Measurements from ENCODE around the gene ARFGAP1.

DNA sequence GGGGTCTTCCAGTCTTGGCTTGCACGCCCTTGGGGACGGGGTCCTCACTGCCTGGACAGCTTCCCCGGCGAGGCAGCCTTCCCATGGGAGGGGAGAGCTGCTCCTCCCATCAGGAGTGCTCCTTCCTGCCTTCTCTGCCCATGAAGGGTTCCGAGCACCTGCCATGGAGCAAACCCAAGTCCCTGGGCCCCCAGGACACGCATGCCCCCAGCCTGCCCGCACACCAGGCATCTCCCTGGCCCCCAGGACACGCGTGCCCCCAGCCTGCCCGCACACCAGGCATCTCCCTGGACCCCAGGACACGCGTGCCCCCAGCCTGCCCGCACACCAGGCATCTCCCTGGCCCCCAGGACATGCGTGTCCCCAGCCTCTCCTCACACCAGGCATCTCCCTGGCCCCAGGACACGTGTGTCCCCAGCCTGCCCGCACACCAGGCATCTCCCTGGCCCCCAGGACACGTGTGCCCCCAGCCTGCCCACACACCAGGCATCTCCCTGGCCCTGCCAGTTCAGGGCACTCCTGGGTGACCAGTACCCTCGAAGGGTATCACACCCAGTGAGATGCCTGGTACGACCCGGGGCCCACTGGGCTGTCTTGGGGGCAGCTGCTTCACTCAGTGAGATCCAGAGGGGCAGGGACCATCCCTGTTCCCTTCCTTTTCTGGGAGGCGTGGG, 42.1 kb downstream of the ARFGAP1 start:
- TF ChIP-seq, protein P1, sequence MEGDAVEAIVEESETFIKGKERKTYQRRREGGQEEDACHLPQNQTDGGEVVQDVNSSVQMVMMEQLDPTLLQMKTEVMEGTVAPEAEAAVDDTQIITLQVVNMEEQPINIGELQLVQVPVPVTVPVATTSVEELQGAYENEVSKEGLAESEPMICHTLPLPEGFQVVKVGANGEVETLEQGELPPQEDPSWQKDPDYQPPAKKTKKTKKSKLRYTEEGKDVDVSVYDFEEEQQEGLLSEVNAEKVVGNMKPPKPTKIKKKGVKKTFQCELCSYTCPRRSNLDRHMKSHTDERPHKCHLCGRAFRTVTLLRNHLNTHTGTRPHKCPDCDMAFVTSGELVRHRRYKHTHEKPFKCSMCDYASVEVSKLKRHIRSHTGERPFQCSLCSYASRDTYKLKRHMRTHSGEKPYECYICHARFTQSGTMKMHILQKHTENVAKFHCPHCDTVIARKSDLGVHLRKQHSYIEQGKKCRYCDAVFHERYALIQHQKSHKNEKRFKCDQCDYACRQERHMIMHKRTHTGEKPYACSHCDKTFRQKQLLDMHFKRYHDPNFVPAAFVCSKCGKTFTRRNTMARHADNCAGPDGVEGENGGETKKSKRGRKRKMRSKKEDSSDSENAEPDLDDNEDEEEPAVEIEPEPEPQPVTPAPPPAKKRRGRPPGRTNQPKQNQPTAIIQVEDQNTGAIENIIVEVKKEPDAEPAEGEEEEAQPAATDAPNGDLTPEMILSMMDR (IDR thresholded peaks at IDR 0.05), result no peak
- TF ChIP-seq SREBF2 (IDR thresholded peaks at IDR 0.05), result no peak
- no peak for TF ChIP-seq POLR2A (IDR thresholded peaks at IDR 0.05; ENCODE audit: low read length)
- TF ChIP-seq MYC (IDR thresholded peaks at IDR 0.05; ENCODE audit: borderline replicate concordance, low read length), result no peak
